DND-41 (cell line): ENCODE data around the gene PCDHGB7.
"Not testable (repeated sequence)": the region's sequence is repeated elsewhere in the genome, so short reads cannot be mapped to it uniquely, and the experiment has no call there.

Source experiments
- CTCF ChIP-seq: IDR thresholded peaks from 2 replicates; pipeline ENCODE4 v1.5.1; 2012; ENCODE audit warnings: borderline replicate concordance, low read length, moderate library complexity, mild to moderate bottlenecking; ENCODE audit not compliant: poor library complexity, severe bottlenecking; ENCODE audit errors: extremely low read depth
- EZH2 ChIP-seq: IDR thresholded peaks from 3 replicates; pipeline ENCODE4 v1.6.1; 2012; ENCODE audit warnings: borderline replicate concordance, low read depth, mild to moderate bottlenecking, moderate library complexity, low read length, inconsistent platforms; ENCODE audit not compliant: severe bottlenecking

- not testable (repeated sequence) for TF ChIP-seq CTCF, EZH2
Measured at GRCh38 chr5:141415275-141415618, 2.2 kb upstream of the PCDHGB7 start.
